ENCODE measurements around the gene VEZF1.

DNA sequence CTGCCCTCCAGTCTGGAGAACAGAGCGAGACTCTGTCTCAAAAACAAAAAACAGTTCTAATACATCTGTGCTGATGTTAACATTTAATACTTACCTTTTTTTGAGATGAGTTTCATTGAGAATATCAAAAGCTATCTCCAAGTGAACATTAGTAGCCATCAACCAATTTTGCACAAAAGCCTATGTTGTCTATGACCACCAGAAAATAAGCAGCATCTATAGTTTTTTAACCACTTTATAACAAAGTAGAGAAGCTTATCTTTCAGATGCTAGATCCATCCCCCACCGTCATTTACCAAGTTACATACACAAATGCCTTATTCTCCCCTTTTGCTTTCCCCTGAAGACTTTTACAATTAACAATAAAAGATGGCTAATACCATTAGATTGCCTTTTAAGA is 14.9 kb upstream of the VEZF1 start:
- no peak for TF ChIP-seq CEBPB (IDR thresholded peaks at IDR 0.05; ENCODE audit: low read depth, low read length)
- no peak for TF ChIP-seq CTCF (conservative IDR thresholded peaks at IDR 0.05; ENCODE audit: low read depth, low read length)
- TF ChIP-seq, protein P1, sequence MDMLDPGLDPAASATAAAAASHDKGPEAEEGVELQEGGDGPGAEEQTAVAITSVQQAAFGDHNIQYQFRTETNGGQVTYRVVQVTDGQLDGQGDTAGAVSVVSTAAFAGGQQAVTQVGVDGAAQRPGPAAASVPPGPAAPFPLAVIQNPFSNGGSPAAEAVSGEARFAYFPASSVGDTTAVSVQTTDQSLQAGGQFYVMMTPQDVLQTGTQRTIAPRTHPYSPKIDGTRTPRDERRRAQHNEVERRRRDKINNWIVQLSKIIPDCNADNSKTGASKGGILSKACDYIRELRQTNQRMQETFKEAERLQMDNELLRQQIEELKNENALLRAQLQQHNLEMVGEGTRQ (IDR thresholded peaks at IDR 0.05; ENCODE audit: low read depth, low read length), result no peak
- no peak for TF ChIP-seq POLR2A (IDR thresholded peaks at IDR 0.05; ENCODE audit: low read depth, low read length)
- TF ChIP-seq BHLHE40 (IDR thresholded peaks at IDR 0.05; ENCODE audit: low read depth, low read length), result no peak
- TF ChIP-seq RFX5 (IDR thresholded peaks at IDR 0.05; ENCODE audit: low read depth, low read length), result no peak
- no peak for TF ChIP-seq MAZ (IDR thresholded peaks at IDR 0.05; ENCODE audit: borderline replicate concordance, low read depth, low read length)
